Aortic smooth muscle cell (primary cell): ENCODE measurements around the gene DYSF. TPM values are rescaled to one million over a fixed set of nuclear protein-coding genes. Genes with fewer than 3 reads are reported as not detected.

Experiments
- total RNA-seq: library from RNA; depleted of rRNA; stranded (reverse); fragments of >200 nt; gene quantifications from 2 replicates; pipeline ENCODE4 v1.2.3, GENCODE V29; 2014

The DYSF gene
- 4.4 and 5.5 TPM in 2 replicates for total RNA-seq

DNA sequence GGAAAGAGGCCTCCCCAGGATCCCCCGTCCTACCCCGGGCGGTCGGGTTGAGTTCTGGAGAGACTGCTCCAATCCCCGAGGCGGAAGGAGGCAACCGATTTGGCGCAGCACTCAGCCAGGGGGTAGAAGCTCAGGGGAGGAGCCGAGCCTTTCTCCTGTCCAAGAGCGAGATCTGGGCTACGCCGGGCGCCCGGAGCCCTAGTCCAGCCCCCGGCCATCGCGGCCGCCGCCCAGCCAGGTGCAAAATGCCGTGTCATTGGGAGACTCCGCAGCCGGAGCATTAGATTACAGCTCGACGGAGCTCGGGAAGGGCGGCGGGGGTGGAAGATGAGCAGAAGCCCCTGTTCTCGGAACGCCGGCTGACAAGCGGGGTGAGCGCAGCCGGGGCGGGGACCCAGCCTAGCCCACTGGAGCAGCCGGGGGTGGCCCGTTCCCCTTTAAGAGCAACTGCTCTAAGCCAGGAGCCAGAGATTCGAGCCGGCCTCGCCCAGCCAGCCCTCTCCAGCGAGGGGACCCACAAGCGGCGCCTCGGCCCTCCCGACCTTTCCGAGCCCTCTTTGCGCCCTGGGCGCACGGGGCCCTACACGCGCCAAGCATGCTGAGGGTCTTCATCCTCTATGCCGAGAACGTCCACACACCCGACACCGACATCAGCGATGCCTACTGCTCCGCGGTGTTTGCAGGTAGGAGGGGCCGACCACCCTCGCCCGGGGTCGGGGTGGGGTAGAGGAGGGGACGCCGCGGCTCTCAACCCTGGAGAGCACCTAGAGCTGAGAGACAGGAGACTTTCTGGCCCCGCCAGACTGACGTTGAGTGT lies at the start of gene DYSF:
Gene DYSF, plus strand, starts transcription at position 158 of the 817 bp plus-strand sequence.

Other genes with a start within 250 kb of the DYSF start
- gene PAIP2B, start 226.5 kb upstream of the DYSF start, total RNA-seq, result 0.12 and 0.26 TPM in 2 replicates
- gene ZNF638, start 121.8 kb upstream of the DYSF start, total RNA-seq, result 139 and 152 TPM in 2 replicates